ENCODE measurements around the gene DMKN. TPM values are rescaled to one million over a fixed set of nuclear protein-coding genes. Genes with fewer than 3 reads are reported as not detected.
A peak's percentile ranks its signal among the peaks of the same experiment; 100 is the strongest.

Gene DMKN
- total and polyA plus RNA-seq, 2 donors (not counting 1 experiment from before 2014, with no cell fraction given) = 2.8 to 14.2 TPM

DNA sequence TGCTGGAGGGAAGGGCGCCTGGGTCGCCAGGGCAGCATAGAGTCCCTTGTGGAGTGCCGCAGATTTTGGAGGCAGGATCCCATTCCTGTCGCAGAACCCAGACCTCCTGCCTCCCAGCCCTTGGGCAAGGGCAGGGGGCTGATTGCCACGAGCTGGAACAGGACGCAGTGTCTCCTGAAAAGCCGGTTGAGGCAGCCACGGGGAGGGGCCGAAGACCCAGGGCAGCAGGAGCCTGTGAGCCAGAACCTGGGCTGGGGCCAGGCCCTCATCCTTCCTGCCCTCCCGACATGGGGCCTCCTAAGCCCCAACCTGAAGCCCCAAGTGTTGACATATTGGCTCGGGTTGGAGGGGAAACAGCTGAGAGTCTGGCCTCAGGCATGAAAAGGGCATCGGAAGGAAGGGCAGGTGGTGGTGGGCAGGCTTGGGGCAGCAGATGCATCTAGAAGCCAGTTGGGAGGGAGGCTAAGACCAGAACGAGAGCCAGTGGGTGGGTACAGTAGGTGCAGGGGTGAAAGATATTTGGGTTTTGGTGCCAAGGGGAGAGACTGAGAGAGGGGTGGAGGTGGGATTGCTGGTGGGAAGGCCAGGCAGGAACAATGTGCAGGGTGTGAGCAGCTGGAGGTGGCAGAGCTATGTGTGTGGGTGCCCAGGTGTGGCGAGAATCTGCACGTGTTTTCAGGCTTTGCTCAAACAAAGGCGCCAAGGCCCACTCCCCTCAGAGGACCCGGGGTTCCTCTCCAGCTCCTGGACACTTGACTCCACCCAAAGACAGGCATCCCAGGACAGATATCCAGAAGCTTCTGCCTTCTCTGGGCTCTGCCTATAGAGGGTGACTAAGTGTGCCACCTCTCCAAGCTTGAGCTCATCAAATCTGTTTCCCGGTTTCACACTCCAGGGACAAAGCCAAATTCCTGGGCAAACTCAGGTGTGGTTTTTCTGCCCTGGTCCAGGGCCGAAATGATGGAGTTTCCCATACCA lies 16.1 kb upstream of the DMKN start:
- Histone ChIP-seq H3K4me3 (replicated peaks in 1 of 4; ENCODE audit: control extremely low read depth in 1 of 4, insufficient read depth in 1 of 4, low read depth in 3 of 4, low read length in 4 of 4) (no peak overlapping the region), H3K4me2 (ENCODE audit: extremely low read depth, insufficient read depth, low read length) (no peak overlapping the region), H2AFZ (ENCODE audit: low read length) (no peak overlapping the region), H3K27me3 (ENCODE audit: control insufficient read depth, insufficient read depth, low read length) (peaks cover 3% of the 10 kb centered on the region), H3K36me3 (ENCODE audit: control insufficient read depth, insufficient read depth, low read length) (no peaks in the 10 kb centered on the region), H3K4me1 (ENCODE audit: control insufficient read depth, extremely low read depth, insufficient read depth, low read length) (peaks cover 9% of the 10 kb centered on the region), H3K27ac (ENCODE audit: insufficient read depth, low read length) (no peak overlapping the region), H3K79me2 (ENCODE audit: control insufficient read depth, insufficient read depth, low read length) (no peaks in the 10 kb centered on the region), H3K9ac (ENCODE audit: insufficient read depth, low read length) (no peak overlapping the region), H4K20me1 (ENCODE audit: control insufficient read depth, extremely low read depth, insufficient read depth, low read length) (no peaks in the 10 kb centered on the region), H3K9me3 (ENCODE audit: control insufficient read depth, insufficient read depth, low read depth, low read length) (no peaks in the 10 kb centered on the region)
- TF ChIP-seq, protein P1, sequence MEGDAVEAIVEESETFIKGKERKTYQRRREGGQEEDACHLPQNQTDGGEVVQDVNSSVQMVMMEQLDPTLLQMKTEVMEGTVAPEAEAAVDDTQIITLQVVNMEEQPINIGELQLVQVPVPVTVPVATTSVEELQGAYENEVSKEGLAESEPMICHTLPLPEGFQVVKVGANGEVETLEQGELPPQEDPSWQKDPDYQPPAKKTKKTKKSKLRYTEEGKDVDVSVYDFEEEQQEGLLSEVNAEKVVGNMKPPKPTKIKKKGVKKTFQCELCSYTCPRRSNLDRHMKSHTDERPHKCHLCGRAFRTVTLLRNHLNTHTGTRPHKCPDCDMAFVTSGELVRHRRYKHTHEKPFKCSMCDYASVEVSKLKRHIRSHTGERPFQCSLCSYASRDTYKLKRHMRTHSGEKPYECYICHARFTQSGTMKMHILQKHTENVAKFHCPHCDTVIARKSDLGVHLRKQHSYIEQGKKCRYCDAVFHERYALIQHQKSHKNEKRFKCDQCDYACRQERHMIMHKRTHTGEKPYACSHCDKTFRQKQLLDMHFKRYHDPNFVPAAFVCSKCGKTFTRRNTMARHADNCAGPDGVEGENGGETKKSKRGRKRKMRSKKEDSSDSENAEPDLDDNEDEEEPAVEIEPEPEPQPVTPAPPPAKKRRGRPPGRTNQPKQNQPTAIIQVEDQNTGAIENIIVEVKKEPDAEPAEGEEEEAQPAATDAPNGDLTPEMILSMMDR (conservative IDR thresholded peaks at IDR 0.05 in 1 of 2, IDR thresholded peaks at IDR 0.05 in 1 of 2; ENCODE audit: low read depth in 1 of 2, low read length in 2 of 2) = no peak
- no peak for TF ChIP-seq EZH2 (IDR thresholded peaks at IDR 0.05; ENCODE audit: low read length, missing control alignments)
- no peak for DNase-seq (ENCODE audit: low read depth in 2 of 2)

- H3K27ac ChIP-seq (ENCODE audit: insufficient read depth, low read length) = no peak within 1 kb of the TSS
- H4K20me1 ChIP-seq (ENCODE audit: control insufficient read depth, extremely low read depth, insufficient read depth, low read length) = no peaks in the 10 kb centered on the region
- H3K4me2 ChIP-seq (ENCODE audit: extremely low read depth, insufficient read depth, low read length) = no peak within 1 kb of the TSS
- no peak within 1 kb of the TSS for H3K9ac ChIP-seq (ENCODE audit: insufficient read depth, low read length)
- H3K36me3 ChIP-seq (ENCODE audit: control insufficient read depth, insufficient read depth, low read length) = no peaks in the 10 kb centered on the region
- peaks cover 4% of the 10 kb centered on the region for H3K4me1 ChIP-seq (ENCODE audit: control insufficient read depth, extremely low read depth, insufficient read depth, low read length)
- TF ChIP-seq, protein P1 (conservative IDR thresholded peaks at IDR 0.05 in 1 of 2, IDR thresholded peaks at IDR 0.05 in 1 of 2; ENCODE audit: low read depth in 1 of 2, low read length in 2 of 2) = no peak
- no peak for TF ChIP-seq EZH2 (IDR thresholded peaks at IDR 0.05; ENCODE audit: low read length, missing control alignments)
- H2AFZ ChIP-seq (ENCODE audit: low read length) = no peak within 1 kb of the TSS
- no peaks in the 10 kb centered on the region for H3K9me3 ChIP-seq (ENCODE audit: control insufficient read depth, insufficient read depth, low read depth, low read length)
- no peaks in the 10 kb centered on the region for H3K27me3 ChIP-seq (ENCODE audit: control insufficient read depth, insufficient read depth, low read length)
- no peaks in the 10 kb centered on the region for H3K79me2 ChIP-seq (ENCODE audit: control insufficient read depth, insufficient read depth, low read length)
- no peak within 1 kb of the TSS for H3K4me3 ChIP-seq (replicated peaks in 1 of 4; ENCODE audit: control extremely low read depth in 1 of 4, insufficient read depth in 1 of 4, low read depth in 3 of 4, low read length in 4 of 4)
- DNase-seq (ENCODE audit: low read depth in 2 of 2) = peak; percentile 46 to 49
Observed at GRCh38 chr19:35528218-35529038, 15.0 kb upstream of the DMKN start, which contains the start of gene SBSN. Gene SBSN (minus strand): TSS chr19:35528311. CDS start chr19:35528281, 30 bp downstream.

- Histone ChIP-seq H3K4me2 (ENCODE audit: extremely low read depth, insufficient read depth, low read length) (no peak overlapping the region), H3K4me1 (ENCODE audit: control insufficient read depth, extremely low read depth, insufficient read depth, low read length) (peaks cover 4% of the 10 kb centered on the region), H3K27ac (ENCODE audit: insufficient read depth, low read length) (no peak overlapping the region), H3K36me3 (ENCODE audit: control insufficient read depth, insufficient read depth, low read length) (no peaks in the 10 kb centered on the region), H3K79me2 (ENCODE audit: control insufficient read depth, insufficient read depth, low read length) (no peaks in the 10 kb centered on the region), H4K20me1 (ENCODE audit: control insufficient read depth, extremely low read depth, insufficient read depth, low read length) (no peaks in the 10 kb centered on the region), H3K27me3 (ENCODE audit: control insufficient read depth, insufficient read depth, low read length) (no peaks in the 10 kb centered on the region), H3K4me3 (replicated peaks in 1 of 4; ENCODE audit: control extremely low read depth in 1 of 4, insufficient read depth in 1 of 4, low read depth in 3 of 4, low read length in 4 of 4) (no peak overlapping the region), H3K9me3 (ENCODE audit: control insufficient read depth, insufficient read depth, low read depth, low read length) (no peaks in the 10 kb centered on the region), H3K9ac (ENCODE audit: insufficient read depth, low read length) (no peak overlapping the region), H2AFZ (ENCODE audit: low read length) (no peak overlapping the region)
- no peak for DNase-seq (ENCODE audit: low read depth in 2 of 2)
- TF ChIP-seq, protein P1 (conservative IDR thresholded peaks at IDR 0.05 in 1 of 2, IDR thresholded peaks at IDR 0.05 in 1 of 2; ENCODE audit: low read depth in 1 of 2, low read length in 2 of 2) = no peak
- no peak for TF ChIP-seq EZH2 (IDR thresholded peaks at IDR 0.05; ENCODE audit: low read length, missing control alignments)
Observed at GRCh38 chr19:35525873-35526272, 12.4 kb upstream of the DMKN start.
